Thyroid gland (tissue), 4 donors: ENCODE data around the gene PIM3.

Experiments
- CTCF ChIP-seq, 6 experiments: fragments of 200-600 bp in 3 of 6; fragments of 450-650 bp in 3 of 6; sonication (generic) in 3 of 6; IDR thresholded peaks; one replicate each; pipeline ENCODE4 v1.5.1; 2016 to 2019; ENCODE audit warnings: antibody characterized with exemption in 6 of 6, mild to moderate bottlenecking in 2 of 6, inconsistent platforms in 1 of 6, moderate library complexity in 1 of 6
- POLR2A ChIP-seq, 2 donors: fragments of 450-650 bp; IDR thresholded peaks; one replicate each; pipeline ENCODE4 v1.6.1; 2017; ENCODE audit warnings: antibody characterized with exemption in 2 of 2, mild to moderate bottlenecking in 2 of 2, moderate library complexity in 1 of 2

GRCh38 chr22:49943771-49944398, 16.7 kb upstream of the PIM3 start:
- TF ChIP-seq CTCF (IDR thresholded peaks at IDR 0.05) (no peak), POLR2A (IDR thresholded peaks at IDR 0.05) (no peak)
